Testis (tissue), 2 donors: ENCODE data around the gene BCAS3.

Experiments used
- POLR2A ChIP-seq: fragments of 450-650 bp; IDR thresholded peaks from one replicate; pipeline ENCODE4 v1.6.1; 2017; ENCODE audit warnings: antibody characterized with exemption, mild to moderate bottlenecking, moderate library complexity
- TF ChIP-seq, protein P1 (sequence below), 3 experiments: fragments of 450-650 bp in 2 of 3; fragments of 200-600 bp in 1 of 3; sonication (generic) in 1 of 3; IDR thresholded peaks; one replicate each; pipeline ENCODE4 v1.5.1; 2016 to 2019; ENCODE audit warnings: antibody characterized with exemption in 3 of 3, mild to moderate bottlenecking in 2 of 3, moderate library complexity in 1 of 3

GRCh38 chr17:61177351-61177750 is 499.7 kb downstream of the BCAS3 start:
- no peak for TF ChIP-seq POLR2A
- TF ChIP-seq, protein P1, sequence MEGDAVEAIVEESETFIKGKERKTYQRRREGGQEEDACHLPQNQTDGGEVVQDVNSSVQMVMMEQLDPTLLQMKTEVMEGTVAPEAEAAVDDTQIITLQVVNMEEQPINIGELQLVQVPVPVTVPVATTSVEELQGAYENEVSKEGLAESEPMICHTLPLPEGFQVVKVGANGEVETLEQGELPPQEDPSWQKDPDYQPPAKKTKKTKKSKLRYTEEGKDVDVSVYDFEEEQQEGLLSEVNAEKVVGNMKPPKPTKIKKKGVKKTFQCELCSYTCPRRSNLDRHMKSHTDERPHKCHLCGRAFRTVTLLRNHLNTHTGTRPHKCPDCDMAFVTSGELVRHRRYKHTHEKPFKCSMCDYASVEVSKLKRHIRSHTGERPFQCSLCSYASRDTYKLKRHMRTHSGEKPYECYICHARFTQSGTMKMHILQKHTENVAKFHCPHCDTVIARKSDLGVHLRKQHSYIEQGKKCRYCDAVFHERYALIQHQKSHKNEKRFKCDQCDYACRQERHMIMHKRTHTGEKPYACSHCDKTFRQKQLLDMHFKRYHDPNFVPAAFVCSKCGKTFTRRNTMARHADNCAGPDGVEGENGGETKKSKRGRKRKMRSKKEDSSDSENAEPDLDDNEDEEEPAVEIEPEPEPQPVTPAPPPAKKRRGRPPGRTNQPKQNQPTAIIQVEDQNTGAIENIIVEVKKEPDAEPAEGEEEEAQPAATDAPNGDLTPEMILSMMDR (IDR thresholded peaks at IDR 0.05) = no peak
